HUES64 (cell line): ENCODE results near the gene GNPAT. TPM values are rescaled to one million over a fixed set of nuclear protein-coding genes. Genes with fewer than 3 reads are reported as not detected.
A peak's percentile ranks its signal among the peaks of the same experiment; 100 is the strongest.

Experiments
- H3K27ac ChIP-seq: 2 replicates; pipeline ENCODE4 v1.7.0; 2013; ENCODE audit warnings: low read depth, low read length, inconsistent platforms
- H3K27me3 ChIP-seq: 2 replicates; pipeline ENCODE4 v1.6.1; 2013; ENCODE audit warnings: mild to moderate bottlenecking, low read length; ENCODE audit not compliant: insufficient read depth
- H3K36me3 ChIP-seq: 2 replicates; pipeline ENCODE4 v1.6.1; 2013; ENCODE audit warnings: mild to moderate bottlenecking, low read length; ENCODE audit not compliant: insufficient read depth
- H3K4me1 ChIP-seq: 2 replicates; pipeline ENCODE4 v1.6.1; 2013; ENCODE audit warnings: mild to moderate bottlenecking, low read length, moderate library complexity; ENCODE audit not compliant: insufficient read depth
- H3K4me3 ChIP-seq: 2 replicates; pipeline ENCODE4 v1.5.1; 2013; ENCODE audit warnings: mild to moderate bottlenecking, low read length, moderate library complexity
- H3K9ac ChIP-seq: 2 replicates; pipeline ENCODE4 v1.6.1; 2013; ENCODE audit warnings: mild to moderate bottlenecking, low read depth, low read length
- H3K9me3 ChIP-seq: 2 replicates; pipeline ENCODE4 v1.6.1; 2013; ENCODE audit warnings: low read depth, low read length; ENCODE audit not compliant: insufficient read depth
- WGBS: fragments of 150-250, 120-280 bp; methylation state at CpG from one replicate; pipeline ENCODE4 v1.1.7; 2013; ENCODE audit warnings: missing lambda C conversion rate; 5-methylcytosine and 5-hydroxymethylcytosine counted together
- polyA plus RNA-seq, 2 experiments: library from polyadenylated mRNA; stranded (reverse); fragments of 50-300 nt; gene quantifications; one replicate each; pipeline ENCODE4 v1.2.3, GENCODE V29; 2013

Gene GNPAT
- polyA plus RNA-seq (2013, experiment 1 of 2): 45.7 TPM
- 51.2 TPM for polyA plus RNA-seq (2013, experiment 2 of 2)

GRCh38 chr1:231240883-231241735, at the start of gene GNPAT:
GNPAT (plus strand) TSS chr1:231241212; CDS start chr1:231241379, 167 bp downstream.
- H3K36me3 ChIP-seq: peaks cover 21% of the 10 kb centered on the region
- H3K27me3 ChIP-seq: no peaks in the 10 kb centered on the region
- peak within 1 kb of the TSS; percentile 96 for H3K4me3 ChIP-seq
- under 1% methylated on average over 50 of the region's 51 CpGs for WGBS
- H3K9me3 ChIP-seq: no peaks in the 10 kb centered on the region
- H3K4me1 ChIP-seq: peaks cover 13% of the 10 kb centered on the region
- peak within 1 kb of the TSS; percentile 91 for H3K9ac ChIP-seq
- H3K27ac ChIP-seq: peak within 1 kb of the TSS; percentile 78

GRCh38 chr1:231192620-231193163, 48.3 kb upstream of the GNPAT start:
- Histone ChIP-seq H3K36me3 (no peaks in the 10 kb centered on the region), H3K4me1 (no peaks in the 10 kb centered on the region), H3K27ac (no peak overlapping the region), H3K4me3 (no peak overlapping the region), H3K9ac (no peak overlapping the region), H3K27me3 (peaks cover 14% of the 10 kb centered on the region; the same call in 1 of the 2 replicates), H3K9me3 (no peaks in the 10 kb centered on the region; the same call in 1 of the 2 replicates)
- 89% methylated on average over 12 of the region's 12 CpGs for WGBS

- H3K9ac ChIP-seq: no peak overlapping the region
- WGBS: 75% methylated on average over 10 of the region's 10 CpGs
- no peaks in the 10 kb centered on the region for H3K36me3 ChIP-seq
- no peak overlapping the region for H3K4me3 ChIP-seq
- no peak overlapping the region for H3K27ac ChIP-seq
- H3K27me3 ChIP-seq: peaks cover 8% of the 10 kb centered on the region; the same call in 1 of the 2 replicates
- no peaks in the 10 kb centered on the region; the same call in 1 of the 2 replicates for H3K9me3 ChIP-seq
- H3K4me1 ChIP-seq: no peaks in the 10 kb centered on the region
Observed at GRCh38 chr1:231193710-231194340, 47.2 kb upstream of the GNPAT start.

GRCh38 chr1:231194476-231194842, 46.6 kb upstream of the GNPAT start:
- H3K27ac ChIP-seq: no peak overlapping the region
- no peaks in the 10 kb centered on the region for H3K36me3 ChIP-seq
- H3K27me3 ChIP-seq: peaks cover 13% of the 10 kb centered on the region
- H3K9ac ChIP-seq: no peak overlapping the region
- no peaks in the 10 kb centered on the region for H3K4me1 ChIP-seq
- WGBS: 86% methylated on average over 2 of the region's 2 CpGs
- no peak overlapping the region for H3K4me3 ChIP-seq
- no peaks in the 10 kb centered on the region; the same call in 1 of the 2 replicates for H3K9me3 ChIP-seq

- peaks cover 16% of the 10 kb centered on the region for H3K27me3 ChIP-seq
- H3K9ac ChIP-seq: no peak overlapping the region
- no peak overlapping the region for H3K27ac ChIP-seq
- 84% methylated on average over 8 of the region's 8 CpGs for WGBS
- H3K36me3 ChIP-seq: no peaks in the 10 kb centered on the region
- H3K4me1 ChIP-seq: no peaks in the 10 kb centered on the region
- H3K4me3 ChIP-seq: no peak overlapping the region
- H3K9me3 ChIP-seq: no peaks in the 10 kb centered on the region
Observed at GRCh38 chr1:231194843-231195516, 46.0 kb upstream of the GNPAT start.

GRCh38 chr1:231196307-231196706, 44.7 kb upstream of the GNPAT start:
- WGBS: 87% methylated on average over 3 of the region's 3 CpGs
- H3K9ac ChIP-seq: no peak overlapping the region
- no peak overlapping the region for H3K4me3 ChIP-seq
- no peaks in the 10 kb centered on the region for H3K9me3 ChIP-seq
- H3K27ac ChIP-seq: no peak overlapping the region
- H3K4me1 ChIP-seq: no peaks in the 10 kb centered on the region
- peaks cover 29% of the 10 kb centered on the region for H3K27me3 ChIP-seq
- no peaks in the 10 kb centered on the region for H3K36me3 ChIP-seq

GRCh38 chr1:231196728-231197127, 44.3 kb upstream of the GNPAT start:
- H3K9me3 ChIP-seq: no peaks in the 10 kb centered on the region
- H3K36me3 ChIP-seq: no peaks in the 10 kb centered on the region
- no peak overlapping the region for H3K9ac ChIP-seq
- no peak overlapping the region for H3K4me3 ChIP-seq
- 87% methylated on average over 2 of the region's 2 CpGs for WGBS
- H3K4me1 ChIP-seq: no peaks in the 10 kb centered on the region
- H3K27me3 ChIP-seq: peaks cover 33% of the 10 kb centered on the region
- H3K27ac ChIP-seq: no peak overlapping the region

GRCh38 chr1:231199868-231200267, 41.1 kb upstream of the GNPAT start:
- Histone ChIP-seq H3K9ac (no peak overlapping the region), H3K27me3 (peaks cover 60% of the 10 kb centered on the region)
- 95% methylated on average over 7 of the region's 7 CpGs for WGBS

GRCh38 chr1:231200388-231201031, 40.5 kb upstream of the GNPAT start:
- Histone ChIP-seq H3K4me1 (no peaks in the 10 kb centered on the region), H3K9me3 (no peaks in the 10 kb centered on the region), H3K9ac (no peak overlapping the region), H3K4me3 (no peak overlapping the region), H3K36me3 (no peaks in the 10 kb centered on the region), H3K27me3 (peaks cover 59% of the 10 kb centered on the region), H3K27ac (no peak overlapping the region)
- 91% methylated on average over 8 of the region's 8 CpGs for WGBS

More at GRCh38 chr1:231199868-231200267, 41.1 kb upstream of the GNPAT start:
- Histone ChIP-seq H3K36me3 (no peaks in the 10 kb centered on the region), H3K9me3 (no peaks in the 10 kb centered on the region), H3K4me1 (no peaks in the 10 kb centered on the region), H3K27ac (no peak overlapping the region), H3K4me3 (no peak overlapping the region)

- Histone ChIP-seq H3K4me3 (no peak overlapping the region), H3K9me3 (no peaks in the 10 kb centered on the region), H3K36me3 (no peaks in the 10 kb centered on the region), H3K27ac (no peak overlapping the region), H3K27me3 (peaks cover 60% of the 10 kb centered on the region), H3K4me1 (no peaks in the 10 kb centered on the region), H3K9ac (no peak overlapping the region)
- WGBS: 92% methylated on average over 16 of the region's 16 CpGs
Observed at GRCh38 chr1:231201375-231201978, 39.5 kb upstream of the GNPAT start.
